H1 (cell line): ENCODE results near the gene HOXC5. TPM values are rescaled to one million over a fixed set of nuclear protein-coding genes. Genes with fewer than 3 reads are reported as not detected.

ENCODE experiments used
- CTCF ChIA-PET: fragments of 300-600 bp; sonication (Branson Sonifier 250); formaldehyde crosslinking; loops from one replicate; lab custom pipeline; 2021; ENCODE audit not compliant: partially characterized antibody; lab: Charles Lee
- POLR2A ChIA-PET: fragments of 300-600 bp; sonication (Branson Sonifier 250); formaldehyde crosslinking; loops from one replicate; lab custom pipeline; 2021; ENCODE audit warnings: inconsistent platforms; ENCODE audit not compliant: partially characterized antibody; lab: Charles Lee
- DNase-seq, 2 experiments: peaks; one replicate each; pipeline versions ENCODE4 v3.0.0 to v3.0.0-alpha.2; 2010 to 2022; ENCODE audit warnings: low spot score in 2 of 2, low read depth in 1 of 2, mixed read lengths in 1 of 2
- FAIRE-seq: peaks from 2 replicates; lab custom pipeline; 2011; peaks lifted over from hg19 to GRCh38; lab: Jason Lieb, UNC
- H2AFZ ChIP-seq: 2 replicates; pipeline ENCODE4 v1.8.1; 2012; ENCODE audit warnings: low read length, inconsistent platforms
- H2AK5ac ChIP-seq: 2 replicates; pipeline ENCODE4 v1.6.1; 2013; ENCODE audit warnings: low read depth, low read length
- H2BK120ac ChIP-seq: replicated peaks from 2 replicates; pipeline ENCODE3; 2013; ENCODE audit warnings: low read depth, low read length, inconsistent platforms
- H2BK12ac ChIP-seq: 2 replicates; pipeline ENCODE4 v1.6.1; 2013; ENCODE audit warnings: low read depth, low read length
- H2BK15ac ChIP-seq: 2 replicates; pipeline ENCODE4 v1.6.1; 2013; ENCODE audit warnings: low read length
- H2BK20ac ChIP-seq: 2 replicates; pipeline ENCODE4 v1.6.1; 2013; ENCODE audit warnings: low read length
- H2BK5ac ChIP-seq: 2 replicates; pipeline ENCODE4 v1.6.1; 2013; ENCODE audit warnings: low read depth, low read length
- H3K14ac ChIP-seq: 2 replicates; pipeline ENCODE4 v1.6.1; 2013; ENCODE audit warnings: inconsistent platforms; ENCODE audit not compliant: insufficient read length
- H3K18ac ChIP-seq: 2 replicates; pipeline ENCODE4 v1.6.1; 2013; ENCODE audit warnings: low read length; ENCODE audit errors: extremely low read depth
- H3K23ac ChIP-seq: 2 replicates; pipeline ENCODE4 v1.6.1; 2013; ENCODE audit warnings: inconsistent platforms; ENCODE audit not compliant: insufficient read length
- H3K23me2 ChIP-seq: 2 replicates; pipeline ENCODE4 v1.6.1; 2013; ENCODE audit warnings: low read depth, low read length
- H3K27ac ChIP-seq: 2 replicates; pipeline ENCODE4 v1.6.1; 2011; ENCODE audit warnings: low read depth, low read length, inconsistent platforms
- H3K27me3 ChIP-seq, 4 experiments: replicated peaks in 1 of 4; 1 replicate in 1 of 4; 2 replicates in 3 of 4; pipeline versions ENCODE4 v1.6.1 to v1.8.1; 2011 to 2013; ENCODE audit warnings: low read length in 3 of 4, mild to moderate bottlenecking in 3 of 4, inconsistent platforms in 2 of 4, mixed read lengths in 2 of 4, moderate library complexity in 1 of 4; ENCODE audit not compliant: control insufficient read depth in 3 of 4, insufficient read depth in 3 of 4; ENCODE audit errors: extremely low read depth in 1 of 4
- H3K36me3 ChIP-seq, 4 experiments: 2 replicates each; pipeline versions ENCODE4 v1.6.1 to v1.8.1; 2011 to 2013; ENCODE audit warnings: mild to moderate bottlenecking in 4 of 4, low read length in 3 of 4, moderate library complexity in 2 of 4, control low read depth in 1 of 4, inconsistent platforms in 1 of 4; ENCODE audit not compliant: insufficient read depth in 4 of 4, control insufficient read depth in 2 of 4
- H3K4ac ChIP-seq: replicated peaks from 2 replicates; pipeline ENCODE3; 2013; ENCODE audit warnings: low read length, low read depth, mixed read lengths, inconsistent platforms; ENCODE audit not compliant: insufficient read length
- H3K4me1 ChIP-seq, 4 experiments: replicated peaks in 1 of 4; 1 replicate in 1 of 4; 2 replicates in 3 of 4; pipeline versions ENCODE4 v1.6.1 to v1.8.1; 2011 to 2013; ENCODE audit warnings: low read length in 3 of 4, inconsistent platforms in 2 of 4, mixed read lengths in 1 of 4; ENCODE audit not compliant: insufficient read depth in 4 of 4, control insufficient read depth in 3 of 4
- H3K4me2 ChIP-seq, 2 experiments: 2 replicates each; pipeline versions ENCODE4 v1.6.1 to v1.8.1; 2011 to 2013; ENCODE audit warnings: low read depth in 2 of 2, low read length in 2 of 2, control low read depth in 1 of 2, inconsistent platforms in 1 of 2, mild to moderate bottlenecking in 1 of 2; ENCODE audit not compliant: insufficient read depth in 1 of 2
- H3K4me3 ChIP-seq, 4 experiments: fragments of 200-600, 300-600 bp in 1 of 4; sonication (generic), shearing (Covaris generic), sonication (Bioruptor Twin) in 1 of 4; 2 replicates each; pipeline versions ENCODE4 v1.5.1 to v1.8.1; 2011 to 2016; ENCODE audit warnings: low read length in 4 of 4, low read depth in 3 of 4, control low read depth in 2 of 4, inconsistent platforms in 2 of 4, mild to moderate bottlenecking in 2 of 4, mixed read lengths in 1 of 4, moderate library complexity in 1 of 4; ENCODE audit not compliant: insufficient read depth in 2 of 4; ENCODE audit errors: extremely low read depth in 1 of 4
- H3K56ac ChIP-seq: replicated peaks from 2 replicates; pipeline ENCODE3; 2013; ENCODE audit warnings: low read depth, mild to moderate bottlenecking, mixed read lengths, low read length, inconsistent platforms; ENCODE audit not compliant: insufficient read length
- H3K79me1 ChIP-seq: 2 replicates; pipeline ENCODE4 v1.6.1; 2013; ENCODE audit warnings: low read depth, low read length, control low read depth
- H3K79me2 ChIP-seq, 2 experiments: 2 replicates each; pipeline versions ENCODE4 v1.6.1 to v1.8.1; 2012 to 2013; ENCODE audit warnings: low read length in 2 of 2, mild to moderate bottlenecking in 2 of 2, inconsistent platforms in 1 of 2; ENCODE audit not compliant: insufficient read depth in 2 of 2, control insufficient read depth in 1 of 2
- H3K9ac ChIP-seq, 4 experiments: replicated peaks in 1 of 4; 1 replicate in 1 of 4; 2 replicates in 3 of 4; pipeline versions ENCODE4 v1.6.1 to v1.8.1; 2011 to 2013; ENCODE audit warnings: low read depth in 3 of 4, low read length in 3 of 4, control low read depth in 2 of 4, mild to moderate bottlenecking in 2 of 4, moderate library complexity in 2 of 4, inconsistent platforms in 1 of 4; ENCODE audit errors: extremely low read depth in 1 of 4
- H3K9me3 ChIP-seq, 2 experiments: 2 replicates each; pipeline versions ENCODE4 v1.6.1 to v1.8.1; 2012 to 2013; ENCODE audit warnings: mild to moderate bottlenecking in 2 of 2, moderate library complexity in 2 of 2, control low read depth in 1 of 2, inconsistent platforms in 1 of 2, low read depth in 1 of 2, low read length in 1 of 2, mixed read lengths in 1 of 2; ENCODE audit not compliant: insufficient read depth in 2 of 2
- H4K20me1 ChIP-seq, 2 experiments: replicated peaks in 1 of 2; 2 replicates each; pipeline versions ENCODE3 to v1.8.1; 2011 to 2013; ENCODE audit warnings: inconsistent platforms in 2 of 2, low read length in 2 of 2, mild to moderate bottlenecking in 1 of 2; ENCODE audit not compliant: insufficient read depth in 2 of 2, control insufficient read depth in 1 of 2
- H4K5ac ChIP-seq: 2 replicates; pipeline ENCODE4 v1.6.1; 2013; ENCODE audit warnings: low read length, low read depth, mixed read lengths, inconsistent platforms; ENCODE audit not compliant: insufficient read length
- H4K8ac ChIP-seq: 2 replicates; pipeline ENCODE4 v1.8.0; 2013; ENCODE audit warnings: mild to moderate bottlenecking, moderate library complexity, low read length, inconsistent platforms; ENCODE audit not compliant: insufficient read depth; ENCODE audit errors: extremely low read depth
- H4K91ac ChIP-seq: replicated peaks from 2 replicates; pipeline ENCODE3; 2013; ENCODE audit warnings: low read length, mixed read lengths, inconsistent platforms; ENCODE audit not compliant: insufficient read length
- MAX ChIP-seq: IDR thresholded peaks from 2 replicates; pipeline ENCODE4 v1.6.1; 2012; ENCODE audit warnings: inconsistent platforms
- RNF2 ChIP-seq: fragments of 200-900, 300-1000 bp; sonication (generic); IDR thresholded peaks from 2 replicates; pipeline ENCODE4 v1.7.1; 2016; ENCODE audit warnings: borderline replicate concordance, low read depth, mild to moderate bottlenecking, antibody characterized with exemption, low read length; ENCODE audit not compliant: poor library complexity, severe bottlenecking; ENCODE audit errors: missing control alignments
- WGBS, 2 experiments: shearing (Covaris generic) in 1 of 2; methylation state at CpG; one replicate each; pipeline versions ENCODE4 v1.1.6 to v1.1.7; 2013 to 2015; ENCODE audit warnings: low lambda C conversion rate in 2 of 2, mixed read lengths in 2 of 2, inconsistent platforms in 1 of 2, low coverage in 1 of 2, missing lambda C conversion rate in 1 of 2; ENCODE audit not compliant: insufficient replicate concordance in 2 of 2, insufficient coverage in 1 of 2, insufficient read length in 1 of 2; ENCODE audit errors: extremely low coverage in 1 of 2, missing lambda C conversion rate in 1 of 2; 5-methylcytosine and 5-hydroxymethylcytosine counted together
- polyA plus RNA-seq, 7 experiments: library from polyadenylated mRNA; depleted of rRNA in 3 of 7; stranded (reverse) in 5 of 7; unstranded in 2 of 7; fragments of >200 nt in 5 of 7; fragments of 200-250 nt in 2 of 7; gene quantifications; 1 replicate in 5 of 7; 2 replicates in 1 of 7; 4 replicates in 1 of 7; pipeline versions ENCODE4 v1.2.1 to v1.2.3, GENCODE V29; 2011 to 2013; ENCODE audit warnings: missing spikeins in 2 of 7, mixed read lengths in 2 of 7
- total RNA-seq: library from RNA; stranded (reverse); fragmentation: NEBNext Ultra II Directional; extraction: Animal tissue kit (Norgen Biotek cat#: 25700); gene quantifications from 2 replicates; pipeline ENCODE4 v1.2.1, GENCODE V29; 2021

The HOXC5 gene
- total and polyA plus RNA-seq, 2 of the 8 experiments (the other 6 are each of a cell fraction or from before 2014, with no cell fraction given): not detected

- H2AK5ac ChIP-seq: no peak overlapping the region
- H3K9ac ChIP-seq: no peak overlapping the region
- no peak overlapping the region for H4K91ac ChIP-seq
- FAIRE-seq (no peak), DNase-seq (no peak)
- no peak overlapping the region for H2AFZ ChIP-seq
- POLR2A ChIA-PET: interaction anchor here (1.0 to 1.2 kb wide), 2 partner anchors 8 to 17 kb away, joined by 3 to 8 read pairs; partner anchors contain the start of gene HOXC9
- no peak overlapping the region for H2BK15ac ChIP-seq
- H3K4me2 ChIP-seq: no peak overlapping the region
- no peak for TF ChIP-seq MAX
- peak; percentile 24 for TF ChIP-seq RNF2
- peaks cover 96 to 100% (median 98%) of the 10 kb centered on the region in 4 experiments for H3K27me3 ChIP-seq
- no peak overlapping the region for H2BK12ac ChIP-seq
- no peaks in the 10 kb centered on the region for H3K79me2 ChIP-seq
- no peaks in the 10 kb centered on the region for H3K36me3 ChIP-seq
- no peaks in the 10 kb centered on the region for H3K9me3 ChIP-seq
- H2BK120ac ChIP-seq: no peak overlapping the region
- H3K4me3 ChIP-seq: no peak overlapping the region
- no peak overlapping the region for H3K18ac ChIP-seq
- H3K4me1 ChIP-seq: peaks cover 0 to 4% (median 0%) of the 10 kb centered on the region in 4 experiments; a peak in 2 of 7 replicates
- 26% methylated on average over 2 of the region's 2 CpGs; no CpG with 5 or more reads in 1 of the 2 experiments for WGBS, 2 experiments
- H4K20me1 ChIP-seq: peaks cover 0 to 40% of the 10 kb centered on the region in 2 experiments
- H3K4ac ChIP-seq: no peak overlapping the region
- no peak overlapping the region for H4K5ac ChIP-seq
- no peak overlapping the region for H4K8ac ChIP-seq
- H3K14ac ChIP-seq: no peak overlapping the region
- no peak overlapping the region for H2BK5ac ChIP-seq
- no peak overlapping the region for H3K23ac ChIP-seq
- no peaks in the 10 kb centered on the region for H3K79me1 ChIP-seq
- CTCF ChIA-PET: interaction anchor here (0.9 to 11.3 kb wide), 11 partner anchors 9 to 207 kb away, joined by 3 to 172 read pairs (median 46); partner anchors contain the start of genes HOXC10, HOXC5, HOXC6 and SMUG1
- H3K23me2 ChIP-seq: no peaks in the 10 kb centered on the region
- no peak overlapping the region for H3K56ac ChIP-seq
- no peak overlapping the region for H2BK20ac ChIP-seq
- no peak overlapping the region for H3K27ac ChIP-seq
Observed at GRCh38 chr12:54008260-54008552, 24.6 kb upstream of the HOXC5 start.
